ENCODE measurements around the gene AIG1. TPM values are rescaled to one million over a fixed set of nuclear protein-coding genes. Genes with fewer than 3 reads are reported as not detected.

The AIG1 gene
- total RNA-seq, 2 experiments from 2014 or later, result 16.1 to 20.0 TPM

DNA sequence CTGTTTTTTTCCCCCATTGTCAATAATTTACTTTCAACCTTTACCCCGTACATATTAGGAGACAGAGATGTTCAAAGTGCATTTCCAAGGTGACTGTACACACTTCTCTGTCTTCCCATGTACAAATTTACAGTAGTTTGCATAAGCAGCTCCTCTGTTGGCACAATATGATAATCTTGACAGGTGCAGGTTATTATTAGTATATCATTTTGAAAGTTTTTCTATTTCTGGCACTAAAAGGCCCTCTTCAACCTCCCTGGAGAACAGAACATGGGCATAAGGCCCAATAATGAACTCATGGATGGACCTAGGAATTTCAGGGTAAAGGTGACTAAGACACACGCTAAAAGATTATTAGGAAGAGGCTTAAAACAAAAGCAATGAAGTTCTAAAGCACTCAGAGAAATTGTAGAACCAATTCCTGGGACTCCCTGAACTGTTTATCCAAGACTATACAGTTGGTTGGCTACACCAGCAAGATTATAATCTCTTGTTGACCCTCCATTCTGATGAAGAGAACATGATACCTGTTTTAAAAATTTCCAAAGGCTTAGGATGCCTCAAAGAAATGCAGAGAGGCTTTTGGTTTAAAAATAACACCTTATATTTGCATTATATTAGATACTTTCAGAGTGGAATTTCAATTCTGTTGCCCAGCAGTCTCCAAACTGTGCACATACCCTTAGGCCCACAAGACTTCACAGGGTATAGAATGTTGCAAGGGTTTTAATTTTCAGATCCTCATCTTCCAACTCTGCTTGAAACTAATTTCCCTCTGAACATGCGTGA lies 1.1 kb downstream of the AIG1 start:
- DNase-seq (no peak), ATAC-seq (no peak)
- intact Hi-C loops (cut with micrococcal nuclease), result no loop called here
- Mint-ChIP-seq H3K9me3 (no peaks in the 10 kb centered on the region), H3K4me3 (peak overlapping the region; percentile 88), H3K4me1 (ENCODE audit: low read depth) (peaks cover 28% of the 10 kb centered on the region), H3K36me3 (ENCODE audit: low read depth) (no peaks in the 10 kb centered on the region), H3K27me3 (no peaks in the 10 kb centered on the region), H3K27ac (peak overlapping the region; percentile 91)
- POLR2A ChIA-PET, result interaction anchor here (0.7 to 1.6 kb wide), 4 partner anchors 18 to 141 kb away, joined by 3 to 4 read pairs (median 3); no protein-coding TSS in a partner anchor
- TF ChIP-seq, protein P1, sequence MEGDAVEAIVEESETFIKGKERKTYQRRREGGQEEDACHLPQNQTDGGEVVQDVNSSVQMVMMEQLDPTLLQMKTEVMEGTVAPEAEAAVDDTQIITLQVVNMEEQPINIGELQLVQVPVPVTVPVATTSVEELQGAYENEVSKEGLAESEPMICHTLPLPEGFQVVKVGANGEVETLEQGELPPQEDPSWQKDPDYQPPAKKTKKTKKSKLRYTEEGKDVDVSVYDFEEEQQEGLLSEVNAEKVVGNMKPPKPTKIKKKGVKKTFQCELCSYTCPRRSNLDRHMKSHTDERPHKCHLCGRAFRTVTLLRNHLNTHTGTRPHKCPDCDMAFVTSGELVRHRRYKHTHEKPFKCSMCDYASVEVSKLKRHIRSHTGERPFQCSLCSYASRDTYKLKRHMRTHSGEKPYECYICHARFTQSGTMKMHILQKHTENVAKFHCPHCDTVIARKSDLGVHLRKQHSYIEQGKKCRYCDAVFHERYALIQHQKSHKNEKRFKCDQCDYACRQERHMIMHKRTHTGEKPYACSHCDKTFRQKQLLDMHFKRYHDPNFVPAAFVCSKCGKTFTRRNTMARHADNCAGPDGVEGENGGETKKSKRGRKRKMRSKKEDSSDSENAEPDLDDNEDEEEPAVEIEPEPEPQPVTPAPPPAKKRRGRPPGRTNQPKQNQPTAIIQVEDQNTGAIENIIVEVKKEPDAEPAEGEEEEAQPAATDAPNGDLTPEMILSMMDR (IDR thresholded peaks at IDR 0.05), result no peak
- CTCF ChIA-PET, result interaction anchor here (1.4 to 1.6 kb wide), 2 partner anchors 35 to 365 kb away, joined by 4 read pairs; no protein-coding TSS in a partner anchor

DNA sequence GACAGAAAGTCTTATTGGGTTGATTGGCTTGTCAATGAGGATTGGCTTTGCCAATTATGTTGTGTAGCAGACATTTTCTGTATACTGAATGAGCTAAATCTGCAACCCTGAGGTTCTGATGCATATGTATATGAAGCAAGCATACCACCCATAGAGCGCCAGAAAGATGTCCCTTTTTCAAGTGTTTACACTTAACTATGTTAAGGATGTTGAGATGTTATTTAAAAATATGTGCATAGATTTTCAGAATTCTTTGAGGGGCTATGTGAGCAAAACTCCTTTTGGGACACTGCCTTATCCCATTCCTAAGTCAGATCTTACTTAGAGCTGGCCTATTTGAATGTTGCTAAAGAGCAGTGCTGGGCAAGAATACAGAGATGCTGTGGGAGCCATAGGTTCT lies 1.9 kb downstream of the AIG1 start:
- H3K4me1 Mint-ChIP-seq (ENCODE audit: low read depth), result peaks cover 28% of the 10 kb centered on the region
- no peaks in the 10 kb centered on the region for H3K27me3 Mint-ChIP-seq
- DNase-seq, result no peak
- no peaks in the 10 kb centered on the region for H3K9me3 Mint-ChIP-seq
- CTCF ChIA-PET, result interaction anchor here (1.4 to 1.6 kb wide), 2 partner anchors 36 to 365 kb away, joined by 4 read pairs; no protein-coding TSS in a partner anchor
- no peaks in the 10 kb centered on the region for H3K36me3 Mint-ChIP-seq (ENCODE audit: low read depth)
- intact Hi-C loops (cut with micrococcal nuclease), result no loop called here
- H3K4me3 Mint-ChIP-seq, result peak overlapping the region; percentile 17
- no peak overlapping the region for H3K27ac Mint-ChIP-seq
- TF ChIP-seq, protein P1 (IDR thresholded peaks at IDR 0.05), result no peak
- POLR2A ChIA-PET, result no interaction called here
- no peak for ATAC-seq

DNA sequence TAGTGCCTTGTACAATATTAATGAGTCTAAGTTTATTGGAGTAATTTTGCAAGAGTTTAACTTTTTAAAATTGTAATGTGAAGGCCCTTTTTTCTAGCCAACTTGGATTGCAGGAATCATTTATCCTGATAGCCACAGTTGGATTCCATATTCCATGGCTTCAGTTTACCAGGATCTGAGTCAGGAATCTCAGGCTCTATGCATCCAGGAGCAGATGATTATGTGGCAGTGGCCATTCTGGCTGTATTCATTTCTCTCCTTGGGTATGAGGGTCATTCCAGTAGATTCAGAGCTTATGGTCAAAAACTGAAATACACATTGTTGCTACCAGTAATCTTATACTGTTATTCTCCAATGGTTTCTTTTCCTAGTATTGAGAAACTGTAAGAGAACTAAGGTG lies 2.9 kb downstream of the AIG1 start:
- ChIA-PET CTCF (interaction anchor here (0.8 to 1.4 kb wide), 2 partner anchors 14 to 371 kb away, joined by 3 read pairs; no protein-coding TSS in a partner anchor), POLR2A (interaction anchor here (1.0 to 1.1 kb wide), 2 partner anchors 117 to 283 kb away, joined by 3 read pairs; no protein-coding TSS in a partner anchor)
- ATAC-seq (no peak), DNase-seq (no peak)
- Mint-ChIP-seq H3K4me1 (ENCODE audit: low read depth) (peaks cover 28% of the 10 kb centered on the region), H3K27me3 (no peaks in the 10 kb centered on the region), H3K27ac (no peak overlapping the region), H3K9me3 (no peaks in the 10 kb centered on the region), H3K36me3 (ENCODE audit: low read depth) (no peaks in the 10 kb centered on the region), H3K4me3 (no peak overlapping the region)
- TF ChIP-seq, protein P1 (IDR thresholded peaks at IDR 0.05), result no peak
- intact Hi-C loops (cut with micrococcal nuclease), result no loop called here

DNA sequence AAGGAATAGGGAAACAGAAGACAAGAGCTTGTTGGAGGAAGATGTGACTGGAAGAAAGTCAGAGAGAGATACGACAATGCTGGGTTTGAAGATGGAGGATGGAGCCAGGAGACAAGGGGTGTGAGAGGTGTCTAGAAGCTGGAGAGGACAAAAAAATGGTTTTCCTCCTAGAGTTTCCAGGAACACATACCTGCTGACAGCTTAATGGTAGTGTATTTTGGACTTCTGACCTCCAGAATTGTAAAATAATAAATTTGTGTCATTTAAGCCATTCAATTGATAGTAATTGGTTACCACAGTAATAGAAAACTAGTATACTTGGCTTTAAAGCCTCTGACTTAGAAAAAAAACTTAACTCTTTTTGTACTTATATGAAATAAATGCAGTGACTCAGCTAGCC lies 3.6 kb downstream of the AIG1 start:
- no peaks in the 10 kb centered on the region for H3K9me3 Mint-ChIP-seq
- intact Hi-C loops (cut with micrococcal nuclease), result no loop called here
- no peak for DNase-seq
- POLR2A ChIA-PET, result interaction anchor here (1.1 kb wide), 1 partner anchor 118 kb away, joined by 3 read pairs; no protein-coding TSS in a partner anchor
- TF ChIP-seq, protein P1 (IDR thresholded peaks at IDR 0.05), result no peak
- no peak overlapping the region for H3K27ac Mint-ChIP-seq
- H3K27me3 Mint-ChIP-seq, result no peaks in the 10 kb centered on the region
- CTCF ChIA-PET, result interaction anchor here (1.3 to 1.4 kb wide), 2 partner anchors 372 to 605 kb away, joined by 3 read pairs; no protein-coding TSS in a partner anchor
- H3K4me1 Mint-ChIP-seq (ENCODE audit: low read depth), result peaks cover 24% of the 10 kb centered on the region
- no peak for ATAC-seq
- no peak overlapping the region for H3K4me3 Mint-ChIP-seq
- no peaks in the 10 kb centered on the region for H3K36me3 Mint-ChIP-seq (ENCODE audit: low read depth)

Data from activated CD8-positive, alpha-beta T cell treated with anti-CD3 and anti-CD28 coated beads for 36 hours (primary cell).